Heart right ventricle (tissue), 16 donors: Measurements from ENCODE around the gene STIP1. TPM values are rescaled to one million over a fixed set of nuclear protein-coding genes. Genes with fewer than 3 reads are reported as not detected.
A peak's percentile ranks its signal among the peaks of the same experiment; 100 is the strongest.

Experiments used
- ATAC-seq, 8 donors: fragments of 200-7000 bp; cut with Tn5 transposase; one replicate each; pipeline ENCODE4 v1.9.1; 2020; ENCODE audit warnings: mild to moderate bottlenecking in 8 of 8, moderate library complexity in 8 of 8, moderate number of reproducible peaks in 1 of 8
- DNase-seq, 2 donors: peaks; one replicate each; pipeline ENCODE4 v3.0.0-alpha.2; 2020
- H3K27ac ChIP-seq, 10 donors: fragments of 200-600 bp; sonication (generic) in 2 of 10; one replicate each; pipeline versions ENCODE4 v1.5.0 to v1.8.0; 2020 to 2022; ENCODE audit warnings: mild to moderate bottlenecking in 3 of 10
- H3K27me3 ChIP-seq, 7 donors: fragments of 200-600 bp; one replicate each; pipeline ENCODE4 v1.8.0; 2021 to 2022; ENCODE audit warnings: mild to moderate bottlenecking in 2 of 7
- H3K36me3 ChIP-seq, 9 donors: fragments of 200-600 bp; sonication (generic) in 1 of 9; one replicate each; pipeline versions ENCODE4 v1.5.0 to v1.8.0; 2020 to 2022; ENCODE audit warnings: mild to moderate bottlenecking in 2 of 9
- H3K4me1 ChIP-seq, 9 donors: fragments of 200-600 bp; sonication (generic) in 1 of 9; one replicate each; pipeline versions ENCODE4 v1.5.0 to v1.8.0; 2020 to 2022; ENCODE audit warnings: mild to moderate bottlenecking in 4 of 9
- H3K4me3 ChIP-seq, 10 donors: fragments of 200-600 bp; sonication (generic) in 2 of 10; one replicate each; pipeline versions ENCODE4 v1.5.0 to v1.8.0; 2020 to 2022; ENCODE audit warnings: mild to moderate bottlenecking in 7 of 10, moderate library complexity in 2 of 10
- H3K9me3 ChIP-seq, 11 donors: fragments of 200-600 bp in 10 of 11; sonication (generic) in 2 of 11; one replicate each; pipeline versions ENCODE4 v1.5.0 to v1.8.0; 2013 to 2022; ENCODE audit warnings: mild to moderate bottlenecking in 2 of 11, control low read depth in 1 of 11, moderate library complexity in 1 of 11
- WGBS, 2 donors: extraction: QIAGEN DNeasy Blood & Tissue Kit; methylation state at CpG; one replicate each; pipeline ENCODE4 v1.1.7; 2013; ENCODE audit warnings: inconsistent platforms in 1 of 2; 5-methylcytosine and 5-hydroxymethylcytosine counted together
- intact Hi-C, 10 donors: fragments of 100-400 bp; cut with DNase I; formaldehyde crosslinking; loops; one replicate each; pipeline versions ENCODE4 v1.11.1 to v1.14.2; 2022
- polyA plus RNA-seq, 2 donors: library from polyadenylated mRNA; stranded (reverse); fragments of 200-250 nt; gene quantifications; one replicate each; pipeline ENCODE4 v1.2.3, GENCODE V29; 2013
- total RNA-seq, 10 donors: library from RNA; stranded (reverse); fragmentation: NEBNext Ultra II Directional in 3 of 10; extraction: Animal tissue kit (Norgen Biotek cat#: 25700) in 3 of 10; gene quantifications; one replicate each; pipeline versions ENCODE4 v1.2.1 to v1.2.4, GENCODE V29; 2021 to 2023
- TF ChIP-seq, protein P1 (sequence below), 9 donors: fragments of 200-600 bp; sonication (generic) in 2 of 9; IDR thresholded peaks; one replicate each; pipeline versions ENCODE4 v1.5.0 to v1.8.0; 2021 to 2022; ENCODE audit warnings: antibody characterized with exemption in 9 of 9, mild to moderate bottlenecking in 5 of 9, moderate library complexity in 1 of 9
- donor health status: Arrhythmogenic right ventricular cardiomyopathy.
- donor health status: ischemic (EF 13 %, LVEDD 7.1; RV severe dilation, severe dysfunction).
- donor health status: healthy with polysubstance abuse.
- donor health status: DM: no; HTN: yes; CAD: no.
- donor health status: DM: no; HTN: no; CAD: no.
- donor health status: ischemic (EF 25% LVEDD 6.9; RV normal size, moderate dysfunction).
- donor health status: ischemic (EF 25% LVEDD 5.7; RV mildly dilated, moderate dysfunction).
- donor health status: healthy.
- donor health status: DM: yes; HTN: yes; CAD: no.
- donor health status: Ischemic cardiomyopathy.
- donor health status: ischemic (EF 35%, LVEDD 5.7; RV mildly dilated, moderate dysfunction).
- donor health status: nonischemic (EF 11% LVEDD 7.7; RV severe dilation, severe dysfunction).
- donor health status: DM: yes; HTN: yes; CAD: no.
- donor health status: PGD.
- donor health status: ischemic (EF 29% LVEDD 5.4; RV normal size, mild dysfunction).
- donor health status: nonischemic (EF 23%, LVEDD 6.1; RV moderate dilation, normal function).

STIP1 gene
- total and polyA plus RNA-seq, 12 donors, result 55.3 to 144 (median 87.9) TPM

GRCh38 chr11:64220798-64221197 lies 34.8 kb downstream of the STIP1 start:
- DNase-seq (no peak), ATAC-seq (no peak)
- Histone ChIP-seq H3K4me3 (no peak overlapping the region), H3K27me3 (no peaks in the 10 kb centered on the region), H3K27ac (no peak overlapping the region), H3K9me3 (no peaks in the 10 kb centered on the region), H3K4me1 (peaks cover 6 to 23% (median 12%) of the 10 kb centered on the region in 9 donors), H3K36me3 (peaks cover 0 to 84% (median 0%) of the 10 kb centered on the region in 9 donors)
- TF ChIP-seq, protein P1, sequence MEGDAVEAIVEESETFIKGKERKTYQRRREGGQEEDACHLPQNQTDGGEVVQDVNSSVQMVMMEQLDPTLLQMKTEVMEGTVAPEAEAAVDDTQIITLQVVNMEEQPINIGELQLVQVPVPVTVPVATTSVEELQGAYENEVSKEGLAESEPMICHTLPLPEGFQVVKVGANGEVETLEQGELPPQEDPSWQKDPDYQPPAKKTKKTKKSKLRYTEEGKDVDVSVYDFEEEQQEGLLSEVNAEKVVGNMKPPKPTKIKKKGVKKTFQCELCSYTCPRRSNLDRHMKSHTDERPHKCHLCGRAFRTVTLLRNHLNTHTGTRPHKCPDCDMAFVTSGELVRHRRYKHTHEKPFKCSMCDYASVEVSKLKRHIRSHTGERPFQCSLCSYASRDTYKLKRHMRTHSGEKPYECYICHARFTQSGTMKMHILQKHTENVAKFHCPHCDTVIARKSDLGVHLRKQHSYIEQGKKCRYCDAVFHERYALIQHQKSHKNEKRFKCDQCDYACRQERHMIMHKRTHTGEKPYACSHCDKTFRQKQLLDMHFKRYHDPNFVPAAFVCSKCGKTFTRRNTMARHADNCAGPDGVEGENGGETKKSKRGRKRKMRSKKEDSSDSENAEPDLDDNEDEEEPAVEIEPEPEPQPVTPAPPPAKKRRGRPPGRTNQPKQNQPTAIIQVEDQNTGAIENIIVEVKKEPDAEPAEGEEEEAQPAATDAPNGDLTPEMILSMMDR (IDR thresholded peaks at IDR 0.05), result no peak
- intact Hi-C loops, result no loop called here
- 93% methylated on average over 14 of the region's 14 CpGs for WGBS, 2 donors

GRCh38 chr11:64222651-64223000 lies 36.7 kb downstream of the STIP1 start:
- H3K4me3 ChIP-seq, result no peak overlapping the region
- TF ChIP-seq, protein P1 (IDR thresholded peaks at IDR 0.05), result no peak
- WGBS, 2 donors, result 74 to 79% methylated on average over 9 of the region's 9 CpGs
- H3K27ac ChIP-seq, result no peak overlapping the region
- H3K4me1 ChIP-seq, result peaks cover 16 to 35% (median 23%) of the 10 kb centered on the region in 9 donors
- H3K36me3 ChIP-seq, result peaks cover 0 to 69% (median 0%) of the 10 kb centered on the region in 9 donors
- DNase-seq (peak in 1 of 2 donors; percentile 3), ATAC-seq (no peak)
- no peaks in the 10 kb centered on the region for H3K27me3 ChIP-seq
- intact Hi-C loops, result no loop called here
- H3K9me3 ChIP-seq, result no peaks in the 10 kb centered on the region

DNA sequence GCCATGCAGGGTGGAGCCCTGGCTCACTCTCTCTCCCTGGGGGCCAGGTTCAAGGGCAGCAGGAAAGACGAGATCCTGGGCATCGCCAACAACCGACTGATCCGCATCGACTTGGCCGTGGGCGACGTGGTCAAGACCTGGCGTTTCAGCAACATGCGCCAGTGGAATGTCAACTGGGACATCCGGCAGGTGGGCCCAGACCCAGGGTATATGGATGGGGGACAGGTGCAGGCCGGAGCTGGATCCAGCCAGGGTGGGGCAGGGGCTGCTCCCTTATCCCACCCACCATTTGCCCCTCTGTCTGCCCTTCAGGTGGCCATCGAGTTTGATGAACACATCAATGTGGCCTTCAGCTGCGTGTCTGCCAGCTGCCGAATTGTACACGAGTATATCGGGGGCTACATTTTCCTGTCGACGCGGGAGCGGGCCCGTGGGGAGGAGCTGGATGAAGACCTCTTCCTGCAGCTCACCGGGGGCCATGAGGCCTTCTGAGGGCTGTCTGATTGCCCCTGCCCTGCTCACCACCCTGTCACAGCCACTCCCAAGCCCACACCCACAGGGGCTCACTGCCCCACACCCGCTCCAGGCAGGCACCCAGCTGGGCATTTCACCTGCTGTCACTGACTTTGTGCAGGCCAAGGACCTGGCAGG lies 37.2 kb downstream of the STIP1 start:
- peak overlapping the region in 2 of 10 donors; percentile 7 to 15 for H3K27ac ChIP-seq
- ATAC-seq, result no peak
- TF ChIP-seq, protein P1 (IDR thresholded peaks at IDR 0.05), result no peak
- intact Hi-C loops, result no loop called here
- 76 to 81% methylated on average over 24 of the region's 24 CpGs for WGBS, 2 donors
- H3K27me3 ChIP-seq, result no peaks in the 10 kb centered on the region
- no peak for DNase-seq
- H3K9me3 ChIP-seq, result no peaks in the 10 kb centered on the region
- no peak overlapping the region for H3K4me3 ChIP-seq
- H3K36me3 ChIP-seq, result peaks cover 0 to 64% (median 0%) of the 10 kb centered on the region in 9 donors
- peaks cover 16 to 40% (median 28%) of the 10 kb centered on the region in 9 donors for H3K4me1 ChIP-seq

- H3K9me3 ChIP-seq, result no peaks in the 10 kb centered on the region
- WGBS, 2 donors, result 91 to 94% methylated on average over 17 of the region's 17 CpGs
- DNase-seq, result no peak
- peaks cover 0 to 58% (median 0%) of the 10 kb centered on the region in 9 donors for H3K36me3 ChIP-seq
- H3K27me3 ChIP-seq, result no peaks in the 10 kb centered on the region
- no peak overlapping the region for H3K27ac ChIP-seq
- TF ChIP-seq, protein P1 (IDR thresholded peaks at IDR 0.05), result no peak
- intact Hi-C loops, result no loop called here
- no peak for ATAC-seq
- H3K4me3 ChIP-seq, result peak overlapping the region in 1 of 10 donors; percentile 87
- H3K4me1 ChIP-seq, result peaks cover 16 to 49% (median 30%) of the 10 kb centered on the region in 9 donors
Observed at GRCh38 chr11:64224151-64224890, 38.4 kb downstream of the STIP1 start.
